Astrocyte (in vitro differentiated cells and primary cell): ENCODE data around the gene RUVBL1. TPM values are rescaled to one million over a fixed set of nuclear protein-coding genes. Genes with fewer than 3 reads are reported as not detected.
A peak's percentile ranks its signal among the peaks of the same experiment; 100 is the strongest.

Source experiments
- DNase-seq: peaks from one replicate; pipeline ENCODE4 v3.0.0-alpha.2; 2010; ENCODE audit warnings: low read depth
- FAIRE-seq: peaks from 2 replicates; lab custom pipeline; 2011; peaks lifted over from hg19 to GRCh38; lab: Jason Lieb, UNC
- H2AFZ ChIP-seq: 2 replicates; pipeline ENCODE4 v1.6.0; 2012; ENCODE audit warnings: low read depth, low read length, inconsistent platforms
- H3K27ac ChIP-seq: 2 replicates; pipeline ENCODE4 v1.5.1; 2011; ENCODE audit warnings: low read depth, low read length, inconsistent platforms
- H3K27me3 ChIP-seq: 2 replicates; pipeline ENCODE4 v1.6.0; 2011; ENCODE audit warnings: low read length, inconsistent platforms; ENCODE audit not compliant: insufficient read depth
- H3K36me3 ChIP-seq: 2 replicates; pipeline ENCODE4 v1.5.1; 2011; ENCODE audit warnings: low read length, inconsistent platforms; ENCODE audit not compliant: insufficient read depth
- H3K4me1 ChIP-seq: 2 replicates; pipeline ENCODE4 v1.5.1; 2011; ENCODE audit warnings: low read length, inconsistent platforms; ENCODE audit not compliant: insufficient read depth
- H3K4me2 ChIP-seq: 2 replicates; pipeline ENCODE4 v1.6.0; 2012; ENCODE audit warnings: low read length, inconsistent platforms
- H3K4me3 ChIP-seq: 2 replicates; pipeline ENCODE4 v1.5.1; 2011; ENCODE audit warnings: low read depth, mild to moderate bottlenecking, low read length, inconsistent platforms; ENCODE audit not compliant: insufficient read depth
- H3K79me2 ChIP-seq: 2 replicates; pipeline ENCODE4 v1.6.0; 2012; ENCODE audit warnings: mild to moderate bottlenecking, low read length, inconsistent platforms; ENCODE audit not compliant: insufficient read depth
- H3K9ac ChIP-seq: 2 replicates; pipeline ENCODE4 v1.6.0; 2012; ENCODE audit warnings: mild to moderate bottlenecking, low read length, inconsistent platforms
- H3K9me3 ChIP-seq: 2 replicates; pipeline ENCODE4 v1.5.1; 2012; ENCODE audit warnings: low read depth, mild to moderate bottlenecking, low read length, inconsistent platforms; ENCODE audit not compliant: insufficient read depth
- H4K20me1 ChIP-seq: 2 replicates; pipeline ENCODE4 v1.6.0; 2012; ENCODE audit warnings: low read length, inconsistent platforms; ENCODE audit not compliant: insufficient read depth
- H3K27ac Mint-ChIP-seq: one replicate; pipeline ENCODE4 v1.8.0; 2021; ENCODE audit warnings: mild to moderate bottlenecking, mixed read lengths; ENCODE audit not compliant: unreplicated experiment
- H3K27me3 Mint-ChIP-seq: one replicate; pipeline ENCODE4 v1.8.0; 2021; ENCODE audit warnings: low read depth, mixed read lengths; ENCODE audit not compliant: unreplicated experiment
- H3K36me3 Mint-ChIP-seq: one replicate; pipeline ENCODE4 v1.8.0; 2021; ENCODE audit warnings: low read depth, mixed read lengths; ENCODE audit not compliant: unreplicated experiment
- H3K4me1 Mint-ChIP-seq: one replicate; pipeline ENCODE4 v1.8.0; 2021; ENCODE audit warnings: low read depth, mixed read lengths; ENCODE audit not compliant: unreplicated experiment
- H3K4me3 Mint-ChIP-seq: one replicate; pipeline ENCODE4 v1.8.0; 2021; ENCODE audit warnings: mild to moderate bottlenecking, moderate library complexity, mixed read lengths; ENCODE audit not compliant: unreplicated experiment
- H3K9me3 Mint-ChIP-seq: one replicate; pipeline ENCODE4 v1.8.0; 2021; ENCODE audit warnings: mild to moderate bottlenecking, mixed read lengths; ENCODE audit not compliant: unreplicated experiment
- EZH2 ChIP-seq: IDR thresholded peaks from 2 replicates; pipeline ENCODE4 v1.6.1; 2012; ENCODE audit warnings: mild to moderate bottlenecking, low read length, inconsistent platforms; ENCODE audit not compliant: insufficient read depth
- total RNA-seq: library from RNA; stranded (reverse); gene quantifications from 2 replicates; pipeline ENCODE4 v1.2.1, GENCODE V29; 2021
- TF ChIP-seq, protein P1 (sequence below): IDR thresholded peaks from 2 replicates; pipeline ENCODE4 v1.5.1; 2011; ENCODE audit warnings: low read depth, mild to moderate bottlenecking, inconsistent platforms, low read length, moderate library complexity; ENCODE audit not compliant: insufficient read depth

RUVBL1 gene
- total RNA-seq, 1 donor from 2014 or later = 43.0 TPM

GRCh38 chr3:128075522-128076482 lies 47.8 kb downstream of the RUVBL1 start:
- Mint-ChIP-seq H3K4me3 (peak overlapping the region; percentile 70), H3K27ac (no peak overlapping the region), H3K36me3 (peaks cover 7% of the 10 kb centered on the region), H3K9me3 (no peaks in the 10 kb centered on the region), H3K27me3 (no peaks in the 10 kb centered on the region), H3K4me1 (peaks cover 19% of the 10 kb centered on the region)
- peaks cover 63% of the 10 kb centered on the region for H4K20me1 ChIP-seq
- H3K4me1 ChIP-seq = peaks cover 40% of the 10 kb centered on the region
- FAIRE-seq (no peak), DNase-seq (peak; percentile 51)
- peaks cover 14% of the 10 kb centered on the region for H3K36me3 ChIP-seq
- H3K9me3 ChIP-seq = no peaks in the 10 kb centered on the region
- no peak overlapping the region for H2AFZ ChIP-seq
- H3K27me3 ChIP-seq = no peaks in the 10 kb centered on the region
- no peak overlapping the region for H3K27ac ChIP-seq
- peak overlapping the region; percentile 29 for H3K4me3 ChIP-seq
- peak overlapping the region; percentile 78 for H3K4me2 ChIP-seq
- no peak for TF ChIP-seq EZH2
- TF ChIP-seq, protein P1, sequence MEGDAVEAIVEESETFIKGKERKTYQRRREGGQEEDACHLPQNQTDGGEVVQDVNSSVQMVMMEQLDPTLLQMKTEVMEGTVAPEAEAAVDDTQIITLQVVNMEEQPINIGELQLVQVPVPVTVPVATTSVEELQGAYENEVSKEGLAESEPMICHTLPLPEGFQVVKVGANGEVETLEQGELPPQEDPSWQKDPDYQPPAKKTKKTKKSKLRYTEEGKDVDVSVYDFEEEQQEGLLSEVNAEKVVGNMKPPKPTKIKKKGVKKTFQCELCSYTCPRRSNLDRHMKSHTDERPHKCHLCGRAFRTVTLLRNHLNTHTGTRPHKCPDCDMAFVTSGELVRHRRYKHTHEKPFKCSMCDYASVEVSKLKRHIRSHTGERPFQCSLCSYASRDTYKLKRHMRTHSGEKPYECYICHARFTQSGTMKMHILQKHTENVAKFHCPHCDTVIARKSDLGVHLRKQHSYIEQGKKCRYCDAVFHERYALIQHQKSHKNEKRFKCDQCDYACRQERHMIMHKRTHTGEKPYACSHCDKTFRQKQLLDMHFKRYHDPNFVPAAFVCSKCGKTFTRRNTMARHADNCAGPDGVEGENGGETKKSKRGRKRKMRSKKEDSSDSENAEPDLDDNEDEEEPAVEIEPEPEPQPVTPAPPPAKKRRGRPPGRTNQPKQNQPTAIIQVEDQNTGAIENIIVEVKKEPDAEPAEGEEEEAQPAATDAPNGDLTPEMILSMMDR = peak; percentile 60
- peaks cover 20% of the 10 kb centered on the region for H3K79me2 ChIP-seq
- peak overlapping the region; percentile 60 for H3K9ac ChIP-seq

- Histone ChIP-seq H3K4me2 (peak overlapping the region; percentile 78), H3K36me3 (peaks cover 21% of the 10 kb centered on the region), H3K4me3 (no peak overlapping the region), H3K27ac (no peak overlapping the region), H3K27me3 (no peaks in the 10 kb centered on the region), H3K79me2 (peaks cover 29% of the 10 kb centered on the region), H4K20me1 (peaks cover 71% of the 10 kb centered on the region), H3K9me3 (no peaks in the 10 kb centered on the region), H3K9ac (peak overlapping the region; percentile 1), H2AFZ (no peak overlapping the region), H3K4me1 (peaks cover 32% of the 10 kb centered on the region)
- no peaks in the 10 kb centered on the region for H3K9me3 Mint-ChIP-seq
- no peak for FAIRE-seq
- H3K27ac Mint-ChIP-seq = no peak overlapping the region
- H3K4me1 Mint-ChIP-seq = peaks cover 11% of the 10 kb centered on the region
- H3K27me3 Mint-ChIP-seq = no peaks in the 10 kb centered on the region
- peak overlapping the region; percentile 70 for H3K4me3 Mint-ChIP-seq
- peaks cover 5% of the 10 kb centered on the region for H3K36me3 Mint-ChIP-seq
- no peak for DNase-seq
- TF ChIP-seq, protein P1 = no peak
- no peak for TF ChIP-seq EZH2
These were observed 48.6 kb downstream of the RUVBL1 start for GRCh38 chr3:128074851-128075521.
